OCI-LY1 (cell line): ENCODE measurements around the gene WIPF2.

Experiments
- EZH2 ChIP-seq: fragments of 200-600 bp; sonication (generic), shearing (Covaris generic); IDR thresholded peaks from 2 replicates; pipeline ENCODE4 v1.8.0; 2017; ENCODE audit warnings: borderline replicate concordance, mixed run types, mild to moderate bottlenecking, antibody characterized with exemption, low read length, moderate library complexity, mixed read lengths
- TF ChIP-seq, protein P1 (sequence below): fragments of 200-600 bp; sonication (generic), shearing (Covaris generic); IDR thresholded peaks from 2 replicates; pipeline ENCODE4 v1.5.1; 2017; ENCODE audit warnings: mild to moderate bottlenecking, antibody characterized with exemption, low read length, moderate library complexity, mixed read lengths

DNA sequence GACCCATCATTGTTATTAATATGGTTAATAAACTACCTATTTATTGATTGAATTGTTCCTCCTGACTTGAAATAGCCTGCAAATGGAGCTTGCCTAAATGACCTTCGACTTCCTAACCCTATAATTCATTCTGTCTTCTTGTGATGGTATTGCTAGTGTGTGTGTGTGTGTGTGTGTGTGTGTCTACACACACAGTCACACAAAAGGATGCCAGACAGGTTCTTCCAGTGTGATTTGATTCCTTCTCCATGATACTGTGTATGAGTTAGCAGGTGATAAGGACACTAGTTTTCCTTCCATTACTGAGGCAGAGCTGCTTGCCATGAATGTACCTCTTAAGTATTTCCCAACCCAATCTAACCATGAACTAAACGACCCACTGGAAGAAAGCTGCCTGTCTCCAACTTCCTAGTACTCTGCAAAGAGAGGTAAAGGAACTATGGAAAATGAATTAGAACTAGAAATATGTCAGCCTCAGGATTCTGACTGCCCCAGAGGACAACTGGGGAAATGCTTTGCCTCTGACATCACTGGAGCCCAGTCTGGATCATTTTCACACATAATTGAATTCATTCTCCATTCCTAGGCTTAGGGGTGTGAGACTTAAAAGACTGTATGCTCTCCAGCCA, 65.1 kb downstream of the WIPF2 start:
- TF ChIP-seq, protein P1, sequence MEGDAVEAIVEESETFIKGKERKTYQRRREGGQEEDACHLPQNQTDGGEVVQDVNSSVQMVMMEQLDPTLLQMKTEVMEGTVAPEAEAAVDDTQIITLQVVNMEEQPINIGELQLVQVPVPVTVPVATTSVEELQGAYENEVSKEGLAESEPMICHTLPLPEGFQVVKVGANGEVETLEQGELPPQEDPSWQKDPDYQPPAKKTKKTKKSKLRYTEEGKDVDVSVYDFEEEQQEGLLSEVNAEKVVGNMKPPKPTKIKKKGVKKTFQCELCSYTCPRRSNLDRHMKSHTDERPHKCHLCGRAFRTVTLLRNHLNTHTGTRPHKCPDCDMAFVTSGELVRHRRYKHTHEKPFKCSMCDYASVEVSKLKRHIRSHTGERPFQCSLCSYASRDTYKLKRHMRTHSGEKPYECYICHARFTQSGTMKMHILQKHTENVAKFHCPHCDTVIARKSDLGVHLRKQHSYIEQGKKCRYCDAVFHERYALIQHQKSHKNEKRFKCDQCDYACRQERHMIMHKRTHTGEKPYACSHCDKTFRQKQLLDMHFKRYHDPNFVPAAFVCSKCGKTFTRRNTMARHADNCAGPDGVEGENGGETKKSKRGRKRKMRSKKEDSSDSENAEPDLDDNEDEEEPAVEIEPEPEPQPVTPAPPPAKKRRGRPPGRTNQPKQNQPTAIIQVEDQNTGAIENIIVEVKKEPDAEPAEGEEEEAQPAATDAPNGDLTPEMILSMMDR, result no peak
- no peak for TF ChIP-seq EZH2
